GM19328 (cell line): Measurements from ENCODE around the gene HSP90AA1.
"Not testable (repeated sequence)": the region's sequence is repeated elsewhere in the genome, so short reads cannot be mapped to it uniquely, and the experiment has no call there.

ENCODE experiments used
- ATAC-seq: cut with Tn5 transposase; IDR thresholded peaks from one replicate; pipeline ENCODE4 v1.9.1; 2021; ENCODE audit warnings: mild to moderate bottlenecking, moderate library complexity; ENCODE audit not compliant: unreplicated experiment

HSP90AA1 gene

DNA sequence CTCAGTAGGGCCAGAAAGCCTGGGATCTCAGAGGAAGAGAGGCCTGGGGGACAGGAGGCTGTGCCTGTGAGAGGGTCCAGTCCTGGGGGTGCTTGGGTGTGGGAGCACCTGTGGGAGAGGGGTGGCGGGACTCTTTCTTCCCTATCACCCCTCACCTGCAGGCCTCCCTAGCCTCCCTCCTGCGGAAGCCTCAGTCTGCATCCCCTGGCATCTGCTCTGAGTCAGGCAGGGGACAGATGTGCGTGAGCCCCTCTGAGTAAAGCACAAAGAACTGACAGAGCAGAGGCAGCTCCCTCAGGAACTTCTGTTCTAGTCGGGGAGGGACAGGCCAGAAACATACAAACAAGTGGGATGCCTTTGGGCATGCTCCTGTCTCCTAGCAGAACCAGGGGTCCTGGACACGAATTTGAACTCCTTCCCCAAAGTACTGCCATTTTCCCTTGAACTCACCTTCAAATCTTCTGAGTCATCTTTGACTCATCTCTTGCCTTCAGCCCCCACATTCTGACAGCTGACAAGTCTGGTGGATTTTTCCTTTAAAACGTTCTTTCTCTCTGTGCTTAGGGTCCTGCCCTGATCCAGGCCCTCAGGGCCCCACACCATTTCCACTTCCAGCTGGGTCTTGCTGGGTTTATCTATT is 8.5 kb upstream of the HSP90AA1 start:
- ATAC-seq: no peak

- ATAC-seq: no peak
Observed at GRCh38 chr14:102094101-102094500, 7.3 kb upstream of the HSP90AA1 start.

- no peak for ATAC-seq
Observed at GRCh38 chr14:102092806-102093205, 6.0 kb upstream of the HSP90AA1 start.

- no peak for ATAC-seq
Observed at GRCh38 chr14:102090713-102091112, 3.9 kb upstream of the HSP90AA1 start.

DNA sequence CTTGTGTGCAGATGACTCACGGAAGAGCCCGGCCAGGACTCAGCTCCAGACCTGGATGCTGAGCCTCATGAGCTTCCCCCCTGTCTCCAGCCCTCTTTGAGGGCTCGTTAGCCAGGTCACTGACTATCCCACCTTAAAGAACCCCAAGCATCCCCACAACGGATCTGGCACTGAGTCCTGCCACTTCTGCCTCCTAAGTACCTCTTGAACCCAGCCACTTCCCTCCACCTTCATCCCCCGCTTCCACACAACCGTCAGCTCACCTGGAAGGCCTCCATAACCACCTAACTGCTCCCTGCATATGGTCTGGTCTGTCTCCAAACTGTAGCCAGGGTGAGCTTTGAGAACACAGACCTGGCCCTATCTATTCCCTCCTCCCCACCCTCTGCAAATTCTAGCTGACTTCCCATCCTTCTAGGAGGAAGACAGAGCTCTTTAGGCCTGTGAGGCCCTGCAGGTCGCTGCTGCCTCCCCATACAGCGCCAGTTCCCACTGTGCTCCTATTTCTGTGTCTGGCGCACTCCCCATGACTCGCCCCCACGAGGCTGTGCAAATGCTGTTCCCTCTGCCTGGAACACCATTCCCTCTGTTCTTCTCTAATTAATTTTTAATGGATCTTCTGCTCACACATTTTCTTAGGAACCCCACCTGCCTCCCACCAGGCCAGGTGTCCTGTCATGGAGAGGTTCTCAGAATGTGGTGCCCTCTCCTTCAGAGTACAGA is 2.9 kb upstream of the HSP90AA1 start:
- no peak for ATAC-seq

GRCh38 chr14:102088012-102088792 is 1.4 kb upstream of the HSP90AA1 start:
- no peak for ATAC-seq

DNA sequence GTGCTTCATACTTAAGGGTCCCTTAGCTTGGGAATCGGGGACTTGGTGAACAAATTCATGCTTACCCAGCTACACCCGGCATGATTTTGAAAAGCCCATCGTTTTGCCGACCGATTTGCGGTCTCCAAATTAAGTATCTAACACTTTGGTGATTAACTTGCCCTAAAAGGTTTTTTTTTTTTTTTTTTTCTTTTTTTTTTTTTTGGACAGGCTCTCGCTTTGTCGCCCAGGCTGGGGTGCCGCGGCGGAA is 843 bp upstream of the HSP90AA1 start:
- ATAC-seq: no peak

- ATAC-seq: no peak
Observed at GRCh38 chr14:102086709-102086971, 204 bp downstream of the HSP90AA1 start.

- ATAC-seq: peak; percentile 17
Observed at GRCh38 chr14:102085948-102086708, 716 bp downstream of the HSP90AA1 start.

- ATAC-seq: no peak
Observed at GRCh38 chr14:102085488-102085887, 1.4 kb downstream of the HSP90AA1 start.

DNA sequence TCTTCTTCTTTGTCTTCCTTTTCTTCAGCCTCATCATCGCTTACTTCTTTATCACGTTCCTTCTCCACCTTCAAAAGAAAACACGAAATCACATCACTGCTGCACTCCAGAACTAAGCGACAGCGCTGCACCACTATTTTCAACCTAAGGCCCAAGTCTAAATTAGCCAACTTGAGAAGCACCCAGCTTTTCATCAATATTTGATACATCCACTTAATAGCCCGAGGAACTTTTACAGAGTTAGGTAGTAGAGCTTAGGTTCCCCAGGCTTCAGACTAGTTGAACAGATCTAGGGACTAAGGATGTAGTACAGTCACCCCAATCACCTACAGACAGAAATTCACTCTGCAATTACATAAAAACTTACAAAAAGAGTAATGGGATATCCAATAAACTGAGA is 1.9 kb downstream of the HSP90AA1 start:
- ATAC-seq: no peak

GRCh38 chr14:102084522-102084921 is 2.3 kb downstream of the HSP90AA1 start:
- not testable (repeated sequence) for ATAC-seq

DNA sequence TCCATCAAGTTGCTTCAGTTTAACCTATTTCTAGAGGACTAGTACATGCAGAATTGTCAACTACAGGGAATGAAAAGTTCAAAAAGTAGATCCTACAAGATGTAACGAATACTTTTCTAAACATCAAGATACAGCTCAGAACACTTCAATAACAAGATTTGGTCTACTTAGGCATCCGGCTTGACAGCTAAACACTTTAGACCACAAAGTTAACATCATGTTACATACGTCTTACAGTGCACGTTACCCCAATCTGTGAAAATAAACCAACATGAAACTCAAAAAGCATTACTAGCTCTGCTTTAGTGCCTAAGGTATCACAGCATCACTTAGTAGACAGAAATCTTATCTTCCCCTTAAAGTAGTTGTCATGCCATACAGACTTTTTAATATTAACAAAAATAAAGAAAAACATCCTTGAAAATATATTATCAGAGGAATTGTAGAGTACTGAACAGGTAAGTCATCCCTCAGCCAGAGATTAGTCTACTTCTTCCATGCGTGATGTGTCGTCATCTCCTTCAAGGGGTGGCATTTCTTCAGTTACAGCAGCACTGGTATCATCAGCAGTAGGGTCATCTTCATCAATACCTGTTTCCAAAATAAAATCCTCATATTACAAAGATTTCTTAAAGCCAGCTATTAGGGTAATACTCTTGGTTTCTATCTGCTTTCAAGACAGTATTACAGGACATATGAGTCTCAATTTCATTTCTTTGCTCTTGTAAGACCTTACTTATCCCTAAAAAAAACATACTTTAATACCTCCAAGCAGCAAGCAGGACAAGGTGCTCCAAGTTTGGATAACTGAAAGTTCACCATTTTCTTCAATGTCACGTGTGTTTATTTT is 5.4 kb downstream of the HSP90AA1 start:
- no peak for ATAC-seq

- no peak for ATAC-seq
Observed at GRCh38 chr14:102080183-102081080, 6.4 kb downstream of the HSP90AA1 start.

- ATAC-seq: no peak
Observed at GRCh38 chr14:102079700-102079979, 7.2 kb downstream of the HSP90AA1 start.

DNA sequence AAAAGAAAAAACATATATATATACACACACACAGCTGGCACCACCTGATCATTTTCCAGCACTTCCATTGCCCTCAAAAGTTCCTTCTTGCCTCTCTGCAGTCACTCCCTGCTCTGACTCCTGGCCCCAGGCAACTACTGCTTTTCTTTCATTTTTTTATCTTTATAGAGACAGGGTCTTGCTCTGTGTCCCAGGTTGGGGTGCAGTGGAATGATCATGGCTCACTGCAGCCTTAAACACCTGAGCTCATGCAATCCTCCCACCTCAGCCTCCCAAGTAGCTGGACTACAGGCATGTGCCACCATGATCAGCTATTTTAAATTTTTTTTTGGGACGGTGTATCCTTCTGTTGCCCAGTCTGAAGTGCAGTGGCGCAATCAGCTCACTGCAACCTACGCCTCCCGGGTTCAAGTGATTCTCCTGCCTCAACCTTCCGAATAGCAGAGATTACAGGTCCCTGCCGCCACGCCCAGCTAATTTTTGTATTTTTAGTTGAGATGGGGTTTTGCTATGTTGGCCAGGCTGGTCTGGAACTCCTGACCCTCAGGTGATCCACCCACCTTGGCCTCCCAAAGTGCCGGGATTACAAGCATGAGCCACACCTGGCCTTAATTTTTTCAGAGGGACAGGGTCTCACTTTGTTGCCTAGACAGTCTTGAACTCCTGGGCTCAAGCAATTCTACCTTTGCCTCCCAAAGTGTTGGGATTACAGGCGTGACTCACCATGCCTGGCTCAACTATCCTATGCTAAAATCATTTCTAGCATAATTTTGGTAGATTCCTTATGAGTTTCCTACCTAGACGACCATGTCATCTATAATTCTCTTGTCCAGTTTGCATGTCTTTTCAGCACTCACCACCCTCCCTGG is 7.8 kb downstream of the HSP90AA1 start:
- ATAC-seq: no peak

DNA sequence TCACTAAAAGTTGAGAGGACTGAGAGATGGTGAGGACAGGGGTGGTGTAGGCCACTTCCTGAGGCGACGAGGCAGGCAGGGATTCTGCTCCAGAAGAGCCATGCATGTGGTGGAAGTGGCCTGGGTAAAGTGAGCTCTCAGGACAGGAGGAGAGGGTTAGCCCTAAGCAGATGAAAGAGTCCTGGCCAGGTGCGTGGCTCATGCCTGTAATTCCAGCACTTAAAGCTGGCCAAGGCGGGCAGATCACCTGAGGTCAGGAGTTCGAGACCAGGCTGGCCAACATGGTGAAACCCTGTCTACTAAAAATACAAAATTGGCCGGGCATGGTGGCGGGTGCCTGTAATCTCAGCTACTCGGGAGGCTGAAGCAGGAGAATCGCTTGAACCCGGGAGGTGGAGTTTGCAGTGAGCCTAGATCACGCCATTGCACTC is 8.5 kb downstream of the HSP90AA1 start:
- not testable (repeated sequence) for ATAC-seq

DNA sequence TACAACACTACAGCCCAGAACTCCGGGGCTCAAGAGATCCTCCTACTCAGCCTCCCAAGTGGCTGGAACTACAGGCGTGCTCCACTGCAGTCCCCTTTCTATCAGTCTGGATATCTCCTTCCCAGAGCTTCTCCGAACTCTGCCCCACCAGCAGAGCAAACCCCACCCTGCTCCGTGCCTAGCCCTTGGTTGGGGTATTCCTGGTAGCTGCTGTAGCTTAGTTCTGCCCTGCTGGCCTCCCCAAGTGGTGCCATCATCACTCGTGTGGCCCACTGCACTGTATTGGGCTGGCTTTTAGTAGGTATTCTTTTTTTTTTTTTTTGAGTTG is 9.5 kb downstream of the HSP90AA1 start:
- no peak for ATAC-seq

GRCh38 chr14:102075155-102075554 is 11.7 kb downstream of the HSP90AA1 start:
- no peak for ATAC-seq
